Stimulated activated CD4-positive, alpha-beta T cell treated with anti-CD3 and anti-CD28 coated beads, Interleukin-1b, Interleukin-23, amount 100 ng/mL, for 24 hours (primary cell): Measurements from ENCODE around the gene RFX1.

ENCODE experiments used
- DNase-seq, 4 experiments: peaks; one replicate each; pipeline ENCODE4 v3.0.0-alpha.2; 2020; ENCODE audit warnings: low read depth in 4 of 4, low spot score in 1 of 4

RFX1 gene

DNA sequence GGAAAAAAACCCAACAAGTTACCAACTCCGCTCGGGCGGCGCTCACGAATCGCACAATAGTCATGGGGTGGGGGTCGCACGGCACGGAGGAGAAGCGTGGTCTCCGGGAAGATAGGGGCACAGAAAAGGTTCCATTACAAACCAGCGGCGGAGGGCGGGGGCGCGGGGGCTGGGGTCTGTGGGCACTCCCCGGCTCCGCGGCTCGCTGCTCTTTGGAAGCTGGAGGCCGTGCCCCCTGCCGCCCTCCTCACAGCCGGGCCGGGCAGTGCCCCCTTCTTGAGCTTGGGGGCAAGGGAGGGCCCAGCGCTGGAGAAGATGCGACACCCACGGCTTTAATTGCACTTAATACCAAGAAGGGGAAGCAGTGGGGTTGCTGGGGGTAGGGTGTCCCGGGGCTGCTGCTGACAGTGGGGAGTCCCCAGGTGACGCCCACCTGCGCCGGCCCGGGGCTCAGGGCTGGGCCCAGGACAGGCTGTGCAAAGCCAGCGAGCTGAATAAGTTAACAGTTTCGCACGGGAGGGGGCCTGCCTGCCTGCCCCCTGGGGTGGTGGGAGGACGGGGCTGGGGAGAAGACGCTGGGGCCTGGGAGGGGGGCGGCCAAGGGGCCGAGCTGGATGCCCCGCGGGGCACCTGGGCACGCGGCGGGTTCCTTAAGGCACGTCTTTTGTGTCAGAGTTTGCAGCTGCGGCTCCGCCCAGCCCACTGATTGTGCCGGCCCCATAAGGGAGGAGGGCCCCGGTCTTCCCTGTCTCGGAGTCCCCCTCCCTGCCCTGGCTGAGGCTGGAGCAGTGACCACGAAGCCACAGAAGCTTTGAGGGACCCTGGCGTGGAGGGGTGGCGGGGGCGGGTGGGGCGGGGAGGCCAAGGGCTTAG is 44.1 kb downstream of the RFX1 start:
- DNase-seq = no peak

GRCh38 chr19:13960863-13961784 is 45.0 kb downstream of the RFX1 start:
- no peak for DNase-seq

DNA sequence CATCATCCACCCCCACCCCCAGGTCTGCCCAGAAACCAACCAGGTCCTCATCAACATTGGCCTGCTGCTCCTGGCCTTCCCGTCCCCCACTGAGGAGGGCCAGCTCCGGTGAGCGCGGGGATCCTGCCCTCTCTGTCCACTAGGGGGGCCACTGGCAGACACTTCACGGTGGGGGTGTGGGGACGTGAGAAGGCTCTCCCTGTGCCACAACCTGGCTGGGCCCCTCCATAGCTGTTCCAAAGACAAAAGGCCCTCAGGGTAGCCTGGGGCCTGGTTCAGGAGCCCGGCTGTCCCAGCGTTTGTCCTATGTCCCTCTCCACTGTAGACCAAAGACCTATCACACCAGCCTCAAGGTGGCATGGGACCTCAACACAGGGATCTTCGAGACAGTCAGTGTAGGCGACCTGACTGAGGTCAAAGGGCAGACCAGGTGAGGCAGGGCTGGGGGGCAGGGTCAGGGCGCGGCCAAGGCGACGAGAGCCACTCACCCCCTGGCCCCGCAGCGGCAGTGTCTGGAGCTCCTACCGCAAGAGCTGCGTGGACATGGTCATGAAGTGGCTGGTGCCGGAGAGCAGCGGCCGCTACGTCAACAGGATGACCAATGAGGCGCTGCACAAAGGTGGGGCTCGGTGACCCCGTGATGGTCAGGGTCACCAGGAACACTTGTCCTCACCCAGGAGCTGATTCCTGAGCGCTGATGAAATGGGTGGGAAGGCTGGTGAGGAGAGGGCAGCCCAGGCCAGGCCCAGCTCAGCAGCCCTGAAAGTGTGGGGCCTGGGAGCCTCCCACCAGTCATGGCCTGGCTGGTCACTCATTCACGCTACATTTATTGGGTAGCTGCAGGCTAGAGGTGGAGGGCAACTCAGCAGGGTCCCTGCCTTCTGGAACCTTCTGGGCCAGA is 45.9 kb downstream of the RFX1 start:
- no peak for DNase-seq

DNA sequence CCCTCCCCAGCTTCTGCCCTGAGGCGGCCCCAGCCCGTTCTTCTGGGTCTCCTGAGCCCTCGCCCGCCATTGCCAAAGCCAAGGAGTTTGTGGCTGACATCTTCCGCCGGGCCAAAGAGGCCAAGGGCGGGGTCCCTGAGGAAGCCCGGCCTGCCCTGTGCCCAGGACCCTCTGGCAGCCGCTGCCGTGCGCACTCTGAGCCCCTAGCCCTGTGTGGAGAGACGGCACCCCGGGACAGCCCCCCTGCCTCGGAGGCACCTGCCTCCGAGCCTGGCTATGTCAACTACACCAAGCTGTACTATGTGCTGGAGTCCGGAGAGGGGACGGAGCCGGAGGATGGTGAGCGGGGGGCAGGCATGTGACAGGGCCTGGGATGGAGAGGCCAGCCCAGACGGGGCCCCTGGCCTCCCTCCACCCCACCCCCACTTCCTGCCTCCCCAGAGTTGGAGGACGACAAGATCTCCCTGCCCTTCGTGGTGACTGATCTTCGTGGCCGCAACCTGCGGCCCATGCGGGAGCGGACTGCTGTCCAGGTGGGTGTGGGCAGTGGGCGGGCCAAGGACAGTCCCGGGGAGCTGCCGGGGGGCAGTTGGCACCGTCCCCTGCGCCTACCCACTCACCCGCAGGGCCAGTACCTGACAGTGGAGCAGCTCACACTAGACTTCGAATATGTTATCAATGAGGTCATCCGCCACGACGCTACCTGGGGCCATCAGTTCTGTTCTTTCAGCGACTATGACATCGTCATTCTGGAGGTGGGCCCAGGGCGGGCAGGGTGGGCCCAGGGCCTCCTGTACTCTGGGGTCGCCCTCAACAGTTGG is 46.8 kb downstream of the RFX1 start:
- no peak for DNase-seq

- DNase-seq = no peak
Measured at GRCh38 chr19:13958043-13958442, 48.1 kb downstream of the RFX1 start.

- DNase-seq = no peak
Measured at GRCh38 chr19:13957051-13957450, 49.1 kb downstream of the RFX1 start.

- DNase-seq = no peak
Measured at GRCh38 chr19:13956365-13956744, 49.8 kb downstream of the RFX1 start.

DNA sequence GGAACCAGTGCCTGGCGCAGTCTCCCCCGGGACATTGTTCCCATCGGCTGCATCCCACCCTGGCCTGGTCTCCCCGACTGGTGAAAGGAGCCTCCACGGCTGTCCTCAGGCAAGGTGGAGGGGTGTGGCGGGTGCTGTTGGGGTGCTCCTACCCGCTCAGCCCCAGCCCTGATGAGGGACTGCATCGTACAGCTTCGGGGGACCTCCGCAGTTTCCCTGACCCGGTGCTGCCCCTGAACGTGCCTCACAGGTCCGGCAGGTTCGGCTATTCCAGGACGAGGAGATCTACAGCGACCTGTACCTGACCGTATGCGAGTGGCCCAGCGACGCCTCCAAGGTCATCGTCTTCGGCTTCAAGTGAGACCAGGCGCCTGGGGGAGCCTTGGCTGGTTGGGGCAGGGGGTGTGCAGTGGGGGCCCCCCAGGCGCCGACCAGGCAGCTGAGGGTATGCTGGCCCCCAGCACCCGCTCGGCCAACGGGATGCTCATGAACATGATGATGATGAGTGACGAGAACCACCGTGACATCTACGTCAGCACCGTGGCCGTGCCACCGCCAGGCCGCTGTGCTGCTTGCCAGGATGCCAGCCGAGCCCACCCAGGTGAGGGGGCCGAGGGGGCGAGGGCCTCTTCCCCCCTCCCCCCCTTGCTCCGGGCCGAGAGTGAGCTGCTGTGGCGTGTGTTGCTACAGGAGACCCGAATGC is 50.3 kb downstream of the RFX1 start:
- DNase-seq = no peak

GRCh38 chr19:13954185-13954584 is 51.9 kb downstream of the RFX1 start:
- no peak for DNase-seq

DNA sequence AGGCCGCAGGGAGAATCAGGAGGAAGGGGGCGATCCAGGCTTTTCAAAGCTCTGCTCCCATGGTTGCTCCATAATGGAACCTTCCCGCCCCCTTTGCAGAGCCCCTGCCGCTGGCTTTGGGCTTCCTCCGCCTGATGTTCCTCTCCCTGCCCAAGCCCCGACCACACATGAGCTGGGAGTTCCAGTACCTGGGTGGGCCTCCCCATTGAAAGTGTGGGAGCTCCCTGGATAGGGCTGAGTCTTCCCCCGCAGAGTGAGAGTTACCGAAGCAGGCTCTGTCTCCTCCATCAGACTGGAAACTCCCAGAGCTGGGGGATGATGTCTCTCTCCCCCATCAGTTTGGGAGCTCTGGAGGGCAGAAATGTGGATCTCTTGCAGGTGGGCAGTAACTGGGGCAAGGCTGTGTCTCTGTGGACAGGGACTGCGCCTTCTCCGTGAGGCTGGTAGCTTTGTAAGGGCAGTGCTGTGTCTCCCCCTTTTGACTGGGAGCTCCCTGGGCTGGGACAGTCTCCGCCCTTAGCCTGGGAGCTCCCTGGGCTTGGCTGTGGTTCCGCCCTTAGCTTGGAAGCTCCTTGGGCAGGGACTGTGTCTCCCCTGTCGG is 53.1 kb downstream of the RFX1 start:
- no peak for DNase-seq

DNA sequence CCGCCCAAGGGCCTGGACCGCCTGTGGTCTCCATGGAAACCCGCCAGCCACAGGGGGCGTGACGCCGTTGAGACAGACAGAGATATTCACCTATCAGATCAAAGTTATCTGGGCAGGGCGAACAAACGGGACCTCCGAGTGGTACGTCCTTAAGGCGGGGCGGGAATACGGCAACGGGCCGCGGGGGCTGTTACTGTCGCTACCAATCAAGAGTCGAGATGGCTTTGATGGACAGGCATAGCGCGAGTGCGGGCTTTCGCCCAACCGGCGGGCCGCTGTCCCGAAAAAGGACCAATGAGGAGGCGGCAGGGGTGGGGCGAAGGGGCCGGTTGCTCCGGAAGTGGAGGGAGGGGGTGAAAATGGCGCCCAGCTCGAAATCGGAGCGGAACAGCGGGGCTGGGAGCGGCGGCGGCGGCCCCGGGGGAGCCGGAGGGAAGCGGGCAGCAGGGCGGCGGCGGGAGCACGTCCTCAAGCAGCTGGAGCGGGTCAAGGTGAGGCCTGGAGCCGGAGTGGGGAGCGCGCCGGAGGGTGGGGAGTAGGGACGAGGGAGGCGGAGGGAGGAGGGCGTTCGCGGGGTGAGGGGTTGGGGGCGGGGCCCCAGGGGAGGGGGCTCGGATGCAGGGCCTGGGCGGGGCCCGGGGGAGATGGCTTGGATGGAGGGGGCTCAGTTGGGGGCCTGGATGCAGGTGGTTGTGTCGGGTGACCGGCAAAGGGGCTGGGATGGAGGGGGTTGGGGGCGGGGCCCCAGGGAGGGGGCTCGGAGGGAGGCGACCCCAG is 53.8 kb downstream of the RFX1 start, which contains the start of gene DCAF15:
TSS of gene DCAF15 (plus strand) at position 356 of the 777 bp plus-strand sequence. CDS start at position 360, 4 bp downstream.
- DNase-seq = peak; percentile 88 to 99 (median 98)

DNA sequence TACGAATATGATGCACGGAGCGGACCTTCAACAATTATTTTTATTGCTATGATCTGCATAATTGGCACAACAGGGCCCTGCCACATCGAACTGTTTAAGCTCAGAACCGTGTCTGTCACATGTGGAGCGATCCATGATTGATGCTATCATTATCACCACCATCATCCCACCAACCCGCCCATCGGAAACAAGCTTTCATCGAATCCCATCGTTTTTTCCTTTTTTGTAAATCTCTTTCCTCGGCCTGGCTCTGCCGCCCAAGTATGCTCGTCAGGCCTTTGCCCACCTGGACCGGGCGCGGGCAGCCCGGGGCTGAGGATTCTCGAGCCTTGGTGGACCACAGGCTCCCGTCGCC is 54.3 kb downstream of the RFX1 start:
- no peak for DNase-seq

DNA sequence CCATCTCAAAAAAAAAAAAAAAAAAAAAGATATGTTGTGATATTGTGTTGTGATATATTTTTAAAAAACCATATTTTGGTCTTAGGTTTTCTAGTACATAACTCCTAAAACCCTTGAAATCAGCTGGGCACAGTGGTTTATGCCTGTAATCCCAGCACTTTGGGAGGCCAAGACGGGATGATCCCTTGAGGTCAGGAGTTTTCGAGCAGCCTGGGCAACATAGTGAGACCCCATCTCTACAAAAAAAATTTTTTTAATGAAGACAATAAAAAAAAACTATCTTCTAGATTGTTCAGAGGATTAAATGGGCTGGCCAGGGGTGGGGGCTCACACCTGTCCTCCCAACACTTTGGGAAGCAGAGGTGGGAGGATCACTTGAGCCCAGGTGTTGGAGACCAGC is 55.1 kb downstream of the RFX1 start:
- DNase-seq = no peak

DNA sequence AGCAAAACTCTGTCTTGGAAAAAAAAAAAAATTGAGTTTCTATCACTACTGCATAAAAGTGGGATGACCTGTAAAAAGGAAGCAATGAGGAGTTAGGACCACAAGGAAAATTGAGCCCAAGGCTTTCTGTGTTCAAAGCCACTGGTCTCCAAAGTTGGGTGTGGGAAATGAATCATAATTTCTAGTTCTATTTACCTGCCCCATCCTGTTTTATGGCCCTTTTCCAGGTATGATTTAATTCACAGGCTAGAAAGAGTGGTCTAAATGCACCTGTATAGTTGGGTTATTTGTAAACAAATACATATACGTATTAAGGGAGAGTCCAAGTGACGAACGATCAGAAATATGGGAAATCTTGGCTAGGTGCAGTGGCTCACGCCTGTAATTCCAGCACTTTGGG is 59.7 kb downstream of the RFX1 start:
- no peak for DNase-seq

- DNase-seq = no peak
Measured at GRCh38 chr19:13942023-13942684, 64.0 kb downstream of the RFX1 start.

- DNase-seq = no peak
Measured at GRCh38 chr19:13938301-13939064, 67.6 kb downstream of the RFX1 start, which contains the start of gene PODNL1. PODNL1 (minus strand) TSS chr19:13938417; CDS start chr19:13938181, 236 bp downstream.
